Kidney epithelial cell (primary cell): ENCODE results near the gene B3GNT9. TPM values are rescaled to one million over a fixed set of nuclear protein-coding genes. Genes with fewer than 3 reads are reported as not detected.

ENCODE experiments used
- DNase-seq: peaks from one replicate; pipeline ENCODE4 v3.0.0-alpha.2; 2010; ENCODE audit warnings: low read depth
- H3K27me3 ChIP-seq: 2 replicates; pipeline ENCODE4 v1.6.0; 2011; ENCODE audit warnings: low read length; ENCODE audit not compliant: control insufficient read depth, insufficient read depth
- H3K36me3 ChIP-seq: 2 replicates; pipeline ENCODE4 v1.5.1; 2011; ENCODE audit warnings: low read length; ENCODE audit not compliant: control insufficient read depth, insufficient read depth
- H3K4me3 ChIP-seq: 2 replicates; pipeline ENCODE4 v1.5.1; 2011; ENCODE audit warnings: low read depth, mild to moderate bottlenecking, control low read depth, low read length
- total RNA-seq: library from RNA; depleted of rRNA; stranded (reverse); fragments of >200 nt; gene quantifications from 2 replicates; pipeline ENCODE4 v1.2.3, GENCODE V29; 2015
- TF ChIP-seq, protein P1 (sequence below): IDR thresholded peaks from 2 replicates; pipeline ENCODE4 v1.5.1; 2011; ENCODE audit warnings: mild to moderate bottlenecking, moderate library complexity, low read length, control low read depth, inconsistent platforms; ENCODE audit not compliant: insufficient read depth, poor library complexity, severe bottlenecking

Gene B3GNT9
- total RNA-seq, 1 donor from 2014 or later = 2.4 TPM

DNA sequence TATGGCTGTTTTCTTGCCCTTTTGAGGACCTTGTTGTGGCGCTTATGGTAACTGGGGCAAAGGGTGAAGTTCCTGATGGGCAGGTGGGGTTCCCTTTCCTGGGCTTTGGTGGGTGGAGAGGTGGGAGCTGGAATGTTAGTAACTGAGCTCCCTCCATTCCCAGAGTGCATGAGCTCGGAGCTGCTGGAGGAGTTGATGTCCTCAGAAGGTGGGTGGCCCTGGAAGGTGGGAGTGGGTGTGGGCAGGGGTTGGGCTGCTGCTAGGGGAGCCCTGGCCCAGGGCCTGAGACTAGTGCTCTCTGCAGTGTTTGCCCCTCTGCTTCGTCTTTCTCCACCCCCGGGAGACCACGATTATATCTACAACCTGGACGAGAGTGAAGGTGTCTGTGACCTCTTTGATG lies 46.9 kb upstream of the B3GNT9 start:
- H3K36me3 ChIP-seq = peaks cover 2% of the 10 kb centered on the region
- no peaks in the 10 kb centered on the region for H3K27me3 ChIP-seq
- TF ChIP-seq, protein P1, sequence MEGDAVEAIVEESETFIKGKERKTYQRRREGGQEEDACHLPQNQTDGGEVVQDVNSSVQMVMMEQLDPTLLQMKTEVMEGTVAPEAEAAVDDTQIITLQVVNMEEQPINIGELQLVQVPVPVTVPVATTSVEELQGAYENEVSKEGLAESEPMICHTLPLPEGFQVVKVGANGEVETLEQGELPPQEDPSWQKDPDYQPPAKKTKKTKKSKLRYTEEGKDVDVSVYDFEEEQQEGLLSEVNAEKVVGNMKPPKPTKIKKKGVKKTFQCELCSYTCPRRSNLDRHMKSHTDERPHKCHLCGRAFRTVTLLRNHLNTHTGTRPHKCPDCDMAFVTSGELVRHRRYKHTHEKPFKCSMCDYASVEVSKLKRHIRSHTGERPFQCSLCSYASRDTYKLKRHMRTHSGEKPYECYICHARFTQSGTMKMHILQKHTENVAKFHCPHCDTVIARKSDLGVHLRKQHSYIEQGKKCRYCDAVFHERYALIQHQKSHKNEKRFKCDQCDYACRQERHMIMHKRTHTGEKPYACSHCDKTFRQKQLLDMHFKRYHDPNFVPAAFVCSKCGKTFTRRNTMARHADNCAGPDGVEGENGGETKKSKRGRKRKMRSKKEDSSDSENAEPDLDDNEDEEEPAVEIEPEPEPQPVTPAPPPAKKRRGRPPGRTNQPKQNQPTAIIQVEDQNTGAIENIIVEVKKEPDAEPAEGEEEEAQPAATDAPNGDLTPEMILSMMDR = no peak
- no peak for DNase-seq
- no peak overlapping the region for H3K4me3 ChIP-seq

DNA sequence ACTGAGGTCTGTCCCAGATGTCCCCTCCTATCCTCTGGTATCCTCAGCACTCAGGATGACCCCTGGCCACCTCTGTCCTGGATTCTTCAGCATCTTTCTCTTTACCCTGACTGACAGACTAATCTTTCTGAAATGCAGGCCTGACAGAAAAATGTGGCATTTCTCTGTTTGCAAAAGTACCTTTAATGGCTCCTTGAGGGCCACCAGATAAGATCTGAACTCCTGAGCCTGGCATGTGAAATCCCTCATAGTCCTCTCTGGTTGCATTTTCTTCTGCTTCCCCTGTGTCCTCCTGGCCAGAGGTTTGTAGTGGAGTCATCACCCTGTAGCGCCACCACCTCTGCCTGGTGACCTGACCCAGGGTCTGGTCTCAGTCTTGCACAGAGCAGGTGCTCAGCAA lies 46.1 kb upstream of the B3GNT9 start:
- Histone ChIP-seq H3K4me3 (no peak overlapping the region), H3K27me3 (no peaks in the 10 kb centered on the region), H3K36me3 (peaks cover 2% of the 10 kb centered on the region)
- no peak for DNase-seq
- TF ChIP-seq, protein P1 = no peak

DNA sequence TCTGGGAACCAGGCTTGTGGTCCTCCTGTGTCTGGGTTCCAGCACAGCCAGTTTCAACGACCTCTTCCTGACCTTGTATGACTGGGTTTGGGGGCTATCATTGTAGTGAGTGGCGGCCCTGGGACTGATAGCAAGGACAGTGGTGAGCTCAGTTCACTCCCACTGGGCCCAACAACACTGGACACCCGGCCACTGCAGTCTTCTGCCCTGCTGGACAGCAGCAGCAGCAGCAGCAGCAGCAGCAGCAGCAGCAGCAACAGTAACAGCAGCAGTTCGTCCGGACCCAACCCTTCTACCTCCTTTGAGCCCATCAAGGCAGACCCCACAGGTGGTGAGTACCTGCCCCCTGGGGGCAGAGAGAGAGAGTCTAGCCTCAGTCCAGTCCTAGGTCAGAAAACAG lies 44.9 kb upstream of the B3GNT9 start:
- no peak for DNase-seq
- H3K27me3 ChIP-seq = no peaks in the 10 kb centered on the region
- TF ChIP-seq, protein P1 = no peak
- no peak overlapping the region for H3K4me3 ChIP-seq
- peaks cover 2% of the 10 kb centered on the region for H3K36me3 ChIP-seq

DNA sequence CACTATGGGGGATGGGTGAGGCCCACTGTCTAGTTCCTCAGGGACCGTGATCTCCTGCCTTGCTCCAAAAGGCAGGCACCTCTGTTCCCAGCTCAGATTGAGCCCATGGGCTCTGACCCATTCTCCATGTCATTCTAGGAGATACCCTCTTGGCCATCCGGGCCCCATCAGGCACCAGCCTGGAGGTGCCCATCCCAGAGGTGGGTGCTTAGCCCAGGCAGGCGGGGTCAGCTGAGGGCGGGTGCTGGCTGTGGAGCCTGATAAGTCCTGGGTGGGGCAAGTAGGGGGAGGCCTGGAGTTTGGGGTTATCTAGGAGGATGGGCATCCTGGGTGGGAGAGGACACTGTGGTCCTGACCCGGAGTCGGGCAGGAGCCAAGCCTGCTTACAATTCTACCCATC lies 43.5 kb upstream of the B3GNT9 start:
- TF ChIP-seq, protein P1 = no peak
- no peak overlapping the region for H3K4me3 ChIP-seq

DNA sequence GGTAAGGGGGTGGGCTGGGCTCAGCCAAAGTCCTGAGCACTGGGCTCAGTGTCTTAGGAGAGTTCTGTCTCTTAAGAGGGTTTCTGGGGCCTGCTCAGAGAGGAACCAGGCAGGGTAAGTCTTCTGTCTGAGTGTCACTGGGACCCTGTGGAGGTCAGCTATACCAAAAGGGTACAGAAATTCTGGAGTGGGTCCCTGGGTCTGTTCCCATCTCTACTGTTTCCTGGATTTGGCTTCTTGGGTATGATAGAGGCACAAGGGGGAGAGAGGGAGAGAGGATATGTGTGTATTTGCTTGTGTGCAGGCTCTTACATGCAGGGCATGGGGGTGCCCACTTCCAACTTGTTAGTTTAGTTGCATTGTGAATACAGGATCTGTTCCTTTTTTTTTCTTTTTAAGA lies 42.7 kb upstream of the B3GNT9 start:
- TF ChIP-seq, protein P1 = no peak
- H3K27me3 ChIP-seq = no peaks in the 10 kb centered on the region
- peaks cover 2% of the 10 kb centered on the region for H3K36me3 ChIP-seq
- H3K4me3 ChIP-seq = no peak overlapping the region
- no peak for DNase-seq

More for the DNA sequence above, 43.5 kb upstream of the B3GNT9 start:
- Histone ChIP-seq H3K36me3 (peaks cover 2% of the 10 kb centered on the region), H3K27me3 (no peaks in the 10 kb centered on the region)
- no peak for DNase-seq

DNA sequence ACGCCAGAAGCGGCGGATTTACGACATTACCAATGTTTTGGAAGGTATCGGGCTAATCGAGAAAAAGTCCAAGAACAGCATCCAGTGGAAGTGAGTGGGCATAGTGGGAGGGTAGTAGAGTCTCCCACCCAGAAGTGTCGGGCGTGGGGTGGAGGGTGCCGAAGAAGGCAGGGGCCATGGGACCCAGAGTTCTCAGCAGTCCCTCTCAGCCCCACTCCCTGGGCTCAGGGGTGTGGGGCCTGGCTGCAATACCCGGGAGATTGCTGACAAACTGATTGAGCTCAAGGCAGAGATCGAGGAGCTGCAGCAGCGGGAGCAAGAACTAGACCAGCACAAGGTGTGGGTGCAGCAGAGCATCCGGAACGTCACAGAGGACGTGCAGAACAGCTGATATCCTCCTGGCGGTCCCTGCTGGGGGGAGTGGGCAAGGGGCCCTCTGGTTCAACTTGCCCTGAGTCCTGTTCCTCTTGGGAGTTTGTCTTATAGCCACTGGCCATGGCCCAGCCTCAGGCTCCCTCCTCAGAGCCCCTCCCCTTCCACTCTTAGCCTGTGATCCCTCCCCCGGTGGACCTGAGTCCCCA lies 42.1 kb upstream of the B3GNT9 start:
- H3K27me3 ChIP-seq = no peaks in the 10 kb centered on the region
- TF ChIP-seq, protein P1 = no peak
- H3K36me3 ChIP-seq = peaks cover 2% of the 10 kb centered on the region
- no peak for DNase-seq
- H3K4me3 ChIP-seq = peak overlapping the region; percentile 94
